ENCODE results near the gene STIM2.
A peak's percentile ranks its signal among the peaks of the same experiment; 100 is the strongest.
"Not testable (repeated sequence)": the region's sequence is repeated elsewhere in the genome, so short reads cannot be mapped to it uniquely, and the experiment has no call there.

The STIM2 gene
- 72.4 to 107 (median 92.0) reads per million in 4 experiments for total RNA-seq

GRCh38 chr4:26860157-26860921 lies at the start of gene STIM2:
TSS of gene STIM2 (plus strand) at chr4:26860841.
- DNase-seq: peak; percentile 97

GRCh38 chr4:26811571-26811970 lies 49.1 kb upstream of the STIM2 start:
- DNase-seq: not testable (repeated sequence)

GRCh38 chr4:26812049-26812714 lies 48.5 kb upstream of the STIM2 start:
- DNase-seq: no peak

GRCh38 chr4:26813698-26814097 lies 46.9 kb upstream of the STIM2 start:
- no peak for DNase-seq

GRCh38 chr4:26815199-26815598 lies 45.4 kb upstream of the STIM2 start:
- DNase-seq: no peak

GRCh38 chr4:26815706-26816105 lies 44.9 kb upstream of the STIM2 start:
- no peak for DNase-seq

GRCh38 chr4:26819026-26819425 lies 41.6 kb upstream of the STIM2 start:
- no peak for DNase-seq

- DNase-seq: no peak
Observed at GRCh38 chr4:26819478-26820095, 41.1 kb upstream of the STIM2 start.

GRCh38 chr4:26820346-26820745 lies 40.3 kb upstream of the STIM2 start:
- DNase-seq: no peak

GRCh38 chr4:26821031-26821430 lies 39.6 kb upstream of the STIM2 start:
- no peak for DNase-seq

GRCh38 chr4:26821677-26822503 lies 38.8 kb upstream of the STIM2 start:
- no peak for DNase-seq

GRCh38 chr4:26822546-26822945 lies 38.1 kb upstream of the STIM2 start:
- no peak for DNase-seq

GRCh38 chr4:26822974-26823373 lies 37.7 kb upstream of the STIM2 start:
- DNase-seq: not testable (repeated sequence)

- DNase-seq: no peak
Observed at GRCh38 chr4:26823583-26823982, 37.1 kb upstream of the STIM2 start.

- DNase-seq: no peak
Observed at GRCh38 chr4:26824667-26825066, 36.0 kb upstream of the STIM2 start.

GRCh38 chr4:26826721-26827120 lies 33.9 kb upstream of the STIM2 start:
- no peak for DNase-seq

GRCh38 chr4:26827336-26827735 lies 33.3 kb upstream of the STIM2 start:
- DNase-seq: not testable (repeated sequence)

GRCh38 chr4:26827798-26828197 lies 32.8 kb upstream of the STIM2 start:
- DNase-seq: no peak

GRCh38 chr4:26829018-26829417 lies 31.6 kb upstream of the STIM2 start:
- DNase-seq: no peak

- no peak for DNase-seq
Observed at GRCh38 chr4:26830033-26830432, 30.6 kb upstream of the STIM2 start.

- DNase-seq: no peak
Observed at GRCh38 chr4:26830701-26831100, 29.9 kb upstream of the STIM2 start.

GRCh38 chr4:26836539-26836938 lies 24.1 kb upstream of the STIM2 start:
- DNase-seq: no peak
